ENCODE measurements around the gene CHD5. TPM values are rescaled to one million over a fixed set of nuclear protein-coding genes. Genes with fewer than 3 reads are reported as not detected.
A peak's percentile ranks its signal among the peaks of the same experiment; 100 is the strongest.

CHD5 gene
- total RNA-seq, 4 donors from 2014 or later, result 5.5 to 16.9 (median 12.0) TPM

DNA sequence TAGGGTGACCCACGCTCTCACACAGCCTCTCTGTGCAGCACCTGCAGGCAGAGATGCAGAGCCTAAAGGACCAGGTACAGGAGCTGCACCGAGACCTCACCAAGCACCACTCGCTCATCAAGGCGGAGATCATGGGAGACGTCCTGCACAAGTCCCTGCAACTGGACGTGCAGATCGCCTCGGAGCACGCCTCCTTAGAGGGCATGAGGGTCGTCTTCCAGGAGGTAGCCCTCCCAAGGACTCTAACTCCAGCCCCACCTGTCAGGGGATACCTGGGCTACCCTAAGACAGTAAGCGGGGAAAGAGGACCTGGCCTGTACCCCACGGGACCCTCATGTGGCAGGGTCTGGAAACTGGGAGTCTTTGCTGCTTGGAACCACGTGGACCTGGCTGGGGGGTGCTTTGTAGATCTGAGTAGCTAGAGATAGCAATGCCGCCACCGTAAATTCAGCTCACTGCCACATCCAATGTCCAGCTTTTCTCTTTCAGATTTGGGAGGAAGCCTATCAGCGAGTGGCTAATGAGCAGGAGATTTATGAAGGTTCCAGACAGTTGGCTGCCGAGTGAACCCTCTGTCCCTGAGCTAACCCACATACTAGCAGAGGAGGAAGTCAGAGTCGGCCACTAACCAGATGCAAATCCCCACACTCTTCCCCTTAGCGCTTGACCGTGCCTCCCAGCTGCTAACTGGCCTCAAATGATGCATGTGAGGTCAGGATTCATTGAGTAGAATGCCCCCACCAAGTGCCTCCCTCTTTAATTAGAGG is 32.3 kb upstream of the CHD5 start:
- 83% methylated on average over 16 of the region's 20 CpGs for WGBS
- Histone ChIP-seq H3K36me3 (peaks cover 0 to 49% (median 46%) of the 10 kb centered on the region in 4 donors), H3K4me1 (peaks cover 18 to 26% (median 24%) of the 10 kb centered on the region in 4 donors), H3K4me3 (no peak overlapping the region), H3K27me3 (no peaks in the 10 kb centered on the region), H3K27ac (replicated peaks in 1 of 4) (no peak overlapping the region), H3K9me3 (no peaks in the 10 kb centered on the region)
- no peak for TF ChIP-seq POLR2A (IDR thresholded peaks at IDR 0.05; ENCODE audit: low read depth)
- no peak for TF ChIP-seq EP300 (IDR thresholded peaks at IDR 0.05)
- TF ChIP-seq, protein P1, sequence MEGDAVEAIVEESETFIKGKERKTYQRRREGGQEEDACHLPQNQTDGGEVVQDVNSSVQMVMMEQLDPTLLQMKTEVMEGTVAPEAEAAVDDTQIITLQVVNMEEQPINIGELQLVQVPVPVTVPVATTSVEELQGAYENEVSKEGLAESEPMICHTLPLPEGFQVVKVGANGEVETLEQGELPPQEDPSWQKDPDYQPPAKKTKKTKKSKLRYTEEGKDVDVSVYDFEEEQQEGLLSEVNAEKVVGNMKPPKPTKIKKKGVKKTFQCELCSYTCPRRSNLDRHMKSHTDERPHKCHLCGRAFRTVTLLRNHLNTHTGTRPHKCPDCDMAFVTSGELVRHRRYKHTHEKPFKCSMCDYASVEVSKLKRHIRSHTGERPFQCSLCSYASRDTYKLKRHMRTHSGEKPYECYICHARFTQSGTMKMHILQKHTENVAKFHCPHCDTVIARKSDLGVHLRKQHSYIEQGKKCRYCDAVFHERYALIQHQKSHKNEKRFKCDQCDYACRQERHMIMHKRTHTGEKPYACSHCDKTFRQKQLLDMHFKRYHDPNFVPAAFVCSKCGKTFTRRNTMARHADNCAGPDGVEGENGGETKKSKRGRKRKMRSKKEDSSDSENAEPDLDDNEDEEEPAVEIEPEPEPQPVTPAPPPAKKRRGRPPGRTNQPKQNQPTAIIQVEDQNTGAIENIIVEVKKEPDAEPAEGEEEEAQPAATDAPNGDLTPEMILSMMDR (IDR thresholded peaks at IDR 0.05), result no peak
- intact Hi-C loops (cut with DNase I), result no loop called here
- DNase-seq (ENCODE audit: extremely low spot score), result no peak

DNA sequence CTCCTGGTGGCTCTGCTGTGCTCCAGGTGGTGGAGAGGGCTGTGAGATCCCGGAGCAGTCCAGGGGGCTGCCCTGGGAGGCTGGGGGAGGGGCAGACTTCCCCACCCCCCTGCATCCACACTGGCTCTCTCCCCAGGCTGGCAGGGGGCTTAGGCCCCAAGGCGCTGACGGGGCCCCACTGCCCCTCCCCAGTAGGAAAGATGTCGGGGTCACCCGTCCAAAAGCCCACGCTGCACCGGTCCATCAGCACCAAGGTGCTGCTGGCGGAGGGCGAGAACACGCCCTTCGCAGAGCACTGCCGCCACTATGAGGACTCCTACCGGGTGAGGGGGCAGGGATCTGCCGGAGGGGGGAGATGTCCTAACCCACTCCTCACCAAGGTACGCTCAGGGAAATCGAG is 31.6 kb upstream of the CHD5 start:
- Histone ChIP-seq H3K27ac (replicated peaks in 1 of 4) (no peak overlapping the region), H3K36me3 (peaks cover 0 to 49% (median 40%) of the 10 kb centered on the region in 4 donors), H3K9me3 (no peaks in the 10 kb centered on the region), H3K27me3 (peaks cover 0 to 6% (median 0%) of the 10 kb centered on the region in 4 donors), H3K4me1 (peaks cover 24 to 32% (median 30%) of the 10 kb centered on the region in 4 donors), H3K4me3 (no peak overlapping the region)
- no peak for DNase-seq (ENCODE audit: extremely low spot score)
- 20% methylated on average over 1 of the region's 16 CpGs for WGBS
- no peak for TF ChIP-seq POLR2AphosphoS5 (IDR thresholded peaks at IDR 0.05)
- TF ChIP-seq EP300 (IDR thresholded peaks at IDR 0.05), result no peak
- TF ChIP-seq POLR2A (IDR thresholded peaks at IDR 0.05; ENCODE audit: low read depth), result no peak
- TF ChIP-seq, protein P1 (IDR thresholded peaks at IDR 0.05), result no peak
- intact Hi-C loops (cut with DNase I), result no loop called here

DNA sequence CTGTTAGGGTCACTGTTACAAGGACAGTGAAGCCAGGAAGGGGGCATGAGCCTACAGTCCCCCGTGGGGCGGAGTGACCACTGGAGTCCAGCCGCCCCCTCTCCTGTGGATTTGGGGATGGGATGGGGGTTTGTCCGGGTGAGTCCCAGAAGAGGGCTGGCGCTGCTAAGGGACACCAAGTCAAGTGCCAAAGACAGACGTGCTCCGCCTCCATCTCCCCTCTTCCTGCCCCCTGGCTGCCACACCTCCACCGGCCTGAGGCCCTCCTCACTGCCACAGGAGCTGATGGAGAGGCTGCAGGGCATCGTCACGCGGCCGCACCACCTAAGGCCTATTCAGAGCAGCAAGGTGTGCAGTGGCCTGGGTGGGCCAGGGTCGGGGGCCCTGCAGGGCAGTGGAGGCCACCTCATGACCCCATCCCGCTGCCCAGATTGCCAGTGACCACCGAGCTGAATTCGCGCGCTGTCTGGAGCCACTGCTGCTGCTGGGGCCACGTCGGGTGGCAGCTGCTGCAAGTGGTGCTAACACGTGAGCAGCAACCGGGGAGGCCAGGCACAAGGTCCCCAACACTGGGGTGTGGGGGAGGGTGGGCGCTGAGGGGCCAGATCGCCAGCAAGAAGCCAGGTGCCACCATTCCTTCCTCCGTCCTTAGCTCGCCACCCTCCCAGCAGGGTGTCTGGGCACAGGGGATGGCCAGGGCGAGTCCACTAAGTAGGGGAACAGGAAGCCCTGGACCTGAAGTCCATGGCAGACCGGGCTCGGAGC is 30.7 kb upstream of the CHD5 start:
- WGBS, result 94% methylated on average over 11 of the region's 29 CpGs
- intact Hi-C loops (cut with DNase I), result no loop called here
- H3K36me3 ChIP-seq, result peaks cover 0 to 42% (median 33%) of the 10 kb centered on the region in 4 donors

DNA sequence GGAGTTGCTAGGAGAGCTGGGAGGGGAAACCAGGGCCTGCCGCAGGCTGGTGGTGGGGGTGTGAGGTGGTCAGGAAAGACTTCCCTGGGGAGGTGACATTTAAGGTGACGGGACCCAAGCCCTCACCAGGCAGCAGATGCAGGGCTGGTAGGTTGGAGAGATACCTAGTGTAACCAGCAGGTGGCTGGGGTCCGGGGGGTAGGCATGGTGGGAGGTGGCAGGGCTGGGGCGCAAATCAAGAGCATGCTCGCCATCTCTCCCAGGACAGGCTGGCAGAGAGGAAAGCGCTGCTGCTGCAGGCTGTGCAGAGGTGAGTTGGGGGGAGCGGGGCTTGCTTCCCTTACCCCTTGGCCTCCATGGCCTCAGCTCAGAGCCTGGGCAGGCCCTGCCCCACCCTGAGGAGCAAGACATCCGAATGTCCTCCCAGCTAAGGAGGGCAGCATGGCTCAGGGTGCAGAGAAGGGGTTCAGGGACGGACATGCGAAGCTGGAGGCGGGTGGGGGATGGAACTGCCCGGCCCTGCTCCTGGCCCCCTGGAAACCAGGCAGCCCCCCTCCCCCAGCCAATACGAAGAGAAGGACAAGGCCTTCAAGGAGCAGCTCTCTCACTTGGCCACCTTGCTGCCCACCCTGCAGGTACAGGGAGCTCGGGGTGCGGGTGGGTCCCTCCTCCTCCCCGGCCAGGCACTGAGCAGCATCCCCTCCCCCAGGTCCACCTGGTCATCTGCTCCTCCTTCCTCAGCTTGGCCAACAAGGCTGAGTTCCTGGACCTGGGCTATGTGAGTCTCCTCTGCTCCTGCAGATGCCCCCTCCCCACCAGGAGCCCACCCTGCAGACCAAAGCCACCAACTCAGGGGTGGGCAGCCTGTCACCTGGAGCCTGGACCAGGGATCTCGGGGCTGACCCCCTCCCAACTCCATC is 29.8 kb upstream of the CHD5 start:
- peak overlapping the region in 3 of 4 donors; percentile 47 to 55 (median 53) for H3K4me3 ChIP-seq
- H3K36me3 ChIP-seq, result peaks cover 0 to 36% (median 30%) of the 10 kb centered on the region in 4 donors
- TF ChIP-seq POLR2AphosphoS5 (IDR thresholded peaks at IDR 0.05) (no peak), POLR2A (IDR thresholded peaks at IDR 0.05; ENCODE audit: low read depth) (no peak), EP300 (IDR thresholded peaks at IDR 0.05) (no peak)
- TF ChIP-seq, protein P1 (IDR thresholded peaks at IDR 0.05), result no peak
- no peaks in the 10 kb centered on the region for H3K9me3 ChIP-seq
- intact Hi-C loops (cut with DNase I), result no loop called here
- DNase-seq (ENCODE audit: extremely low spot score), result no peak
- peaks cover 42 to 50% (median 48%) of the 10 kb centered on the region in 4 donors for H3K4me1 ChIP-seq
- WGBS, result 77% methylated on average over 11 of the region's 17 CpGs
- H3K27me3 ChIP-seq, result peaks cover 0 to 15% (median 4%) of the 10 kb centered on the region in 4 donors
- no peak overlapping the region for H3K27ac ChIP-seq (replicated peaks in 1 of 4)

More for the DNA sequence above, 30.7 kb upstream of the CHD5 start:
- H3K27me3 ChIP-seq, result peaks cover 0 to 15% (median 2%) of the 10 kb centered on the region in 4 donors
- H3K4me1 ChIP-seq, result peaks cover 34 to 42% (median 40%) of the 10 kb centered on the region in 4 donors
- no peaks in the 10 kb centered on the region for H3K9me3 ChIP-seq
- TF ChIP-seq POLR2AphosphoS5 (IDR thresholded peaks at IDR 0.05), result no peak
- TF ChIP-seq EP300 (IDR thresholded peaks at IDR 0.05), result no peak
- TF ChIP-seq POLR2A (IDR thresholded peaks at IDR 0.05; ENCODE audit: low read depth), result no peak
- TF ChIP-seq, protein P1 (IDR thresholded peaks at IDR 0.05), result no peak
- no peak for DNase-seq (ENCODE audit: extremely low spot score)
- no peak overlapping the region for H3K4me3 ChIP-seq
- H3K27ac ChIP-seq (replicated peaks in 1 of 4), result no peak overlapping the region

All from esophagus muscularis mucosa (tissue), 4 donors.